Right atrium auricular region (tissue), 2 donors: ENCODE measurements around the gene RGSL1. TPM values are rescaled to one million over a fixed set of nuclear protein-coding genes. Genes with fewer than 3 reads are reported as not detected.
"Not testable (repeated sequence)": the region's sequence is repeated elsewhere in the genome, so short reads cannot be mapped to it uniquely, and the experiment has no call there.

Experiments used
- DNase-seq: peaks from one replicate; pipeline ENCODE4 v3.0.0-alpha.2; 2019; ENCODE audit warnings: low spot score
- H3K27ac ChIP-seq, 2 donors: fragments of 200-600 bp; sonication (generic); 1 replicate in 1 of 2; 2 replicates in 1 of 2; pipeline ENCODE4 v1.5.1; 2016 to 2019
- H3K27me3 ChIP-seq, 2 donors: fragments of 200-600 bp; sonication (generic); one replicate each; pipeline versions ENCODE4 v1.5.1 to v1.6.0; 2017 to 2019
- H3K36me3 ChIP-seq: fragments of 200-600 bp; sonication (generic); one replicate; pipeline ENCODE4 v1.5.1; 2016
- H3K4me1 ChIP-seq, 2 donors: fragments of 200-600 bp; sonication (generic); one replicate each; pipeline versions ENCODE4 v1.5.1 to v1.6.0; 2017 to 2019
- H3K4me3 ChIP-seq, 2 donors: fragments of 200-600 bp; sonication (generic); 1 replicate in 1 of 2; 2 replicates in 1 of 2; pipeline ENCODE4 v1.5.1; 2017 to 2019; ENCODE audit warnings: mild to moderate bottlenecking in 1 of 2, moderate library complexity in 1 of 2
- H3K9me3 ChIP-seq, 2 donors: fragments of 200-600 bp; sonication (generic); one replicate each; pipeline ENCODE4 v1.5.1; 2019
- CTCF ChIP-seq, 2 donors: fragments of 200-600 bp; sonication (generic); IDR thresholded peaks; one replicate each; pipeline ENCODE4 v1.5.1; 2019; ENCODE audit warnings: antibody characterized with exemption in 2 of 2
- total RNA-seq, 2 donors: library from RNA; depleted of rRNA; stranded (reverse); fragments of >200 nt; gene quantifications; one replicate each; pipeline ENCODE4 v1.1.0, GENCODE V29; 2016

RGSL1 gene
- total RNA-seq, 2 donors from 2014 or later, result not detected

- Histone ChIP-seq H3K27ac (no peak overlapping the region), H3K9me3 (no peaks in the 10 kb centered on the region), H3K36me3 (no peaks in the 10 kb centered on the region), H3K4me3 (no peak overlapping the region), H3K27me3 (no peaks in the 10 kb centered on the region), H3K4me1 (no peaks in the 10 kb centered on the region)
- no peak for TF ChIP-seq CTCF (IDR thresholded peaks at IDR 0.05)
- no peak for DNase-seq
These were observed 16.4 kb upstream of the RGSL1 start for GRCh38 chr1:182433580-182433979.

GRCh38 chr1:182438326-182438725, 11.6 kb upstream of the RGSL1 start:
- H3K4me1 ChIP-seq, result no peaks in the 10 kb centered on the region
- no peak for TF ChIP-seq CTCF (IDR thresholded peaks at IDR 0.05)
- no peaks in the 10 kb centered on the region for H3K36me3 ChIP-seq
- H3K27me3 ChIP-seq, result no peaks in the 10 kb centered on the region
- no peaks in the 10 kb centered on the region for H3K9me3 ChIP-seq
- DNase-seq, result no peak
- no peak overlapping the region for H3K27ac ChIP-seq
- H3K4me3 ChIP-seq, result no peak overlapping the region

GRCh38 chr1:182441719-182442118, 8.2 kb upstream of the RGSL1 start:
- Histone ChIP-seq H3K4me3 (no peak overlapping the region), H3K27ac (no peak overlapping the region), H3K27me3 (no peaks in the 10 kb centered on the region), H3K36me3 (no peaks in the 10 kb centered on the region), H3K4me1 (no peaks in the 10 kb centered on the region), H3K9me3 (no peaks in the 10 kb centered on the region)
- TF ChIP-seq CTCF (IDR thresholded peaks at IDR 0.05), result no peak
- DNase-seq, result no peak

GRCh38 chr1:182442333-182442732, 7.6 kb upstream of the RGSL1 start:
- Histone ChIP-seq H3K36me3 (no peaks in the 10 kb centered on the region), H3K4me3 (no peak overlapping the region), H3K4me1 (no peaks in the 10 kb centered on the region), H3K27ac (no peak overlapping the region), H3K9me3 (no peaks in the 10 kb centered on the region), H3K27me3 (no peaks in the 10 kb centered on the region)
- no peak for DNase-seq
- TF ChIP-seq CTCF (IDR thresholded peaks at IDR 0.05), result no peak

GRCh38 chr1:182444497-182444896, 5.4 kb upstream of the RGSL1 start:
- no peaks in the 10 kb centered on the region for H3K27me3 ChIP-seq
- TF ChIP-seq CTCF (IDR thresholded peaks at IDR 0.05), result no peak
- no peaks in the 10 kb centered on the region for H3K4me1 ChIP-seq
- no peak overlapping the region for H3K27ac ChIP-seq
- H3K4me3 ChIP-seq, result no peak overlapping the region
- no peaks in the 10 kb centered on the region for H3K36me3 ChIP-seq
- H3K9me3 ChIP-seq, result no peaks in the 10 kb centered on the region
- DNase-seq, result no peak

GRCh38 chr1:182446033-182446669, 3.8 kb upstream of the RGSL1 start:
- H3K36me3 ChIP-seq, result no peaks in the 10 kb centered on the region
- peak; percentile 38 to 68 for TF ChIP-seq CTCF (IDR thresholded peaks at IDR 0.05)
- H3K4me1 ChIP-seq, result no peaks in the 10 kb centered on the region
- no peak overlapping the region for H3K27ac ChIP-seq
- no peaks in the 10 kb centered on the region for H3K27me3 ChIP-seq
- H3K9me3 ChIP-seq, result no peaks in the 10 kb centered on the region
- H3K4me3 ChIP-seq, result no peak overlapping the region
- DNase-seq, result no peak

GRCh38 chr1:182447124-182447523, 2.8 kb upstream of the RGSL1 start:
- H3K36me3 ChIP-seq, DNase-seq, H3K4me1 ChIP-seq, H3K4me3 ChIP-seq, H3K27me3 ChIP-seq, H3K9me3 ChIP-seq, H3K27ac ChIP-seq: not testable (repeated sequence)
